Gastroesophageal sphincter (tissue), 3 donors: ENCODE measurements around the gene THOP1.

ENCODE experiments used
- EP300 ChIP-seq: sonication (generic); formaldehyde crosslinking; IDR thresholded peaks from one replicate; pipeline ENCODE4 v1.6.1; 2017; ENCODE audit warnings: antibody characterized with exemption, mild to moderate bottlenecking
- POLR2A ChIP-seq, 2 donors: fragments of 450-650 bp; IDR thresholded peaks; one replicate each; pipeline ENCODE4 v1.6.1; 2017; ENCODE audit warnings: antibody characterized with exemption in 2 of 2, mild to moderate bottlenecking in 2 of 2, moderate library complexity in 1 of 2
- POLR2AphosphoS5 ChIP-seq: sonication (generic); formaldehyde crosslinking; IDR thresholded peaks from one replicate; pipeline ENCODE4 v1.6.1; 2017; ENCODE audit warnings: antibody characterized with exemption
- TF ChIP-seq, protein P1 (sequence below), 4 experiments: fragments of 200-600 bp in 2 of 4; fragments of 450-650 bp in 2 of 4; sonication (generic) in 1 of 4; IDR thresholded peaks; one replicate each; pipeline ENCODE4 v1.5.1; 2017 to 2019; ENCODE audit warnings: antibody characterized with exemption in 4 of 4, mild to moderate bottlenecking in 2 of 4, moderate library complexity in 2 of 4

DNA sequence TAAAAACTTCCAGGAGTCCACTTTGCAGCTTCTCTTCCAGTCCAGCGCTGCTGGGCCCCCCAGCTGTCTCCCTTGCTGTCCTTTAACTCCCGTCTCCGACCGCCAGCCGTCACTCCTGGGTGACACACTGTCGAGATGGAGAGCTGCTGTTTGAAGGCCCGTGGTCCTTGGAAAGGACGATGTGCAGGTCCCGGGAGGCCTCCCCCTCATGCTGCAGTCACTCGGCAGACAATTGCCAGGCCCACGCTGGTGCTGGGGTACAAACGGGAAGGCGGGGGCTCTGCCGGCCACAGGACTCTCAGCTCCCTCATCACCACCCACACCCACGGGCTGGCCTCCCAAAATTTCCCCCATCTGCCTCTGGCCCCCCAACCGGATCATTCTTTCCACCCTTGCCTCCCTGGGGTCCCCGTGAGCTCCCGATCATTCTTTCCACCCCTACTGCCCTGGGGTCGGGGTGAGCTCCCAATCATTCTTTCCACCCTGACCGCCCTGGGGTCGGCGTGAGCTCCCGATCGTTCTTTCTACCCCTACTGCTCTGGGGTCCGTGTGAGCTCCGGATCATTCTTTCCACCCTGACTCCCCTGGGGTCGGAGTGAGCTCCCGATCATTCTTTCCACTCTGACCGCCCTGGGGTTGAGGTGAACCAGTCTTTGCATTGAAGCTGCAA, 18.3 kb downstream of the THOP1 start:
- TF ChIP-seq, protein P1, sequence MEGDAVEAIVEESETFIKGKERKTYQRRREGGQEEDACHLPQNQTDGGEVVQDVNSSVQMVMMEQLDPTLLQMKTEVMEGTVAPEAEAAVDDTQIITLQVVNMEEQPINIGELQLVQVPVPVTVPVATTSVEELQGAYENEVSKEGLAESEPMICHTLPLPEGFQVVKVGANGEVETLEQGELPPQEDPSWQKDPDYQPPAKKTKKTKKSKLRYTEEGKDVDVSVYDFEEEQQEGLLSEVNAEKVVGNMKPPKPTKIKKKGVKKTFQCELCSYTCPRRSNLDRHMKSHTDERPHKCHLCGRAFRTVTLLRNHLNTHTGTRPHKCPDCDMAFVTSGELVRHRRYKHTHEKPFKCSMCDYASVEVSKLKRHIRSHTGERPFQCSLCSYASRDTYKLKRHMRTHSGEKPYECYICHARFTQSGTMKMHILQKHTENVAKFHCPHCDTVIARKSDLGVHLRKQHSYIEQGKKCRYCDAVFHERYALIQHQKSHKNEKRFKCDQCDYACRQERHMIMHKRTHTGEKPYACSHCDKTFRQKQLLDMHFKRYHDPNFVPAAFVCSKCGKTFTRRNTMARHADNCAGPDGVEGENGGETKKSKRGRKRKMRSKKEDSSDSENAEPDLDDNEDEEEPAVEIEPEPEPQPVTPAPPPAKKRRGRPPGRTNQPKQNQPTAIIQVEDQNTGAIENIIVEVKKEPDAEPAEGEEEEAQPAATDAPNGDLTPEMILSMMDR (IDR thresholded peaks at IDR 0.05) = no peak
- no peak for TF ChIP-seq POLR2AphosphoS5
- no peak for TF ChIP-seq EP300
- no peak for TF ChIP-seq POLR2A (IDR thresholded peaks at IDR 0.05)
